IMR-90 (cell line): Measurements from ENCODE around the gene LSM14A. TPM values are rescaled to one million over a fixed set of nuclear protein-coding genes. Genes with fewer than 3 reads are reported as not detected.

ENCODE experiments used
- ATAC-seq: fragments of 200-7000 bp; cut with Tn5 transposase; 2 replicates; pipeline ENCODE4 v1.9.1; 2020; ENCODE audit warnings: low read depth, mild to moderate bottlenecking, moderate library complexity
- BruUV-seq: library from RNA; stranded (reverse); fragments of 400-500 nt; replicated peaks from 2 replicates; lab custom pipeline; 2021; lab: Mats Ljungman, UMichigan
- CTCF ChIA-PET: fragments of 300-600 bp; formaldehyde crosslinking; extraction: SDS; loops from one replicate; lab custom pipeline; 2021; ENCODE audit warnings: antibody characterized with exemption; lab: Yijun Ruan, JAX
- POLR2A ChIA-PET: fragments of 300-600 bp; sonication (Branson Sonifier 250); formaldehyde crosslinking; loops from one replicate; lab custom pipeline; 2022; ENCODE audit warnings: antibody characterized with exemption; ENCODE audit not compliant: unreplicated experiment; lab: Charles Lee
- DNase-seq: peaks from one replicate; pipeline ENCODE4 v3.0.0; 2013
- H2AFZ ChIP-seq: replicated peaks from 2 replicates; pipeline ENCODE3; 2013; ENCODE audit warnings: low read length, mild to moderate bottlenecking; ENCODE audit not compliant: poor library complexity
- H2AK5ac ChIP-seq: 2 replicates; pipeline ENCODE4 v1.6.1; 2013; ENCODE audit warnings: low read depth, low read length, inconsistent platforms
- H2AK9ac ChIP-seq: replicated peaks from 2 replicates; pipeline ENCODE3; 2013; ENCODE audit warnings: mild to moderate bottlenecking, low read depth, low read length, moderate library complexity; ENCODE audit not compliant: poor library complexity
- H2BK120ac ChIP-seq: 2 replicates; pipeline ENCODE4 v1.6.1; 2013; ENCODE audit warnings: low read depth, low read length, inconsistent platforms
- H2BK15ac ChIP-seq: 3 replicates; pipeline ENCODE4 v1.6.1; 2013; ENCODE audit warnings: low read depth, low read length, inconsistent platforms
- H2BK20ac ChIP-seq: 2 replicates; pipeline ENCODE4 v1.6.1; 2013; ENCODE audit warnings: low read depth, mild to moderate bottlenecking, inconsistent platforms, low read length, moderate library complexity
- H2BK5ac ChIP-seq: 2 replicates; pipeline ENCODE4 v1.6.1; 2013; ENCODE audit warnings: mild to moderate bottlenecking, low read depth, low read length, inconsistent platforms; ENCODE audit not compliant: poor library complexity, severe bottlenecking
- H3K14ac ChIP-seq: replicated peaks from 2 replicates; pipeline ENCODE4 v1.6.1; 2013; ENCODE audit warnings: low read depth, low read length, inconsistent platforms
- H3K18ac ChIP-seq: 2 replicates; pipeline ENCODE4 v1.6.1; 2013; ENCODE audit warnings: low read depth, low read length, control low read depth
- H3K23ac ChIP-seq: 2 replicates; pipeline ENCODE4 v1.6.1; 2013; ENCODE audit warnings: low read depth, low read length, inconsistent platforms
- H3K27ac ChIP-seq: 2 replicates; pipeline ENCODE4 v1.5.1; 2013; ENCODE audit warnings: mild to moderate bottlenecking, control low read depth, low read length; ENCODE audit not compliant: insufficient read depth
- H3K27me3 ChIP-seq: 2 replicates; pipeline ENCODE4 v1.6.1; 2013; ENCODE audit warnings: low read length; ENCODE audit not compliant: control insufficient read depth, insufficient read depth
- H3K36me3 ChIP-seq: 2 replicates; pipeline ENCODE4 v1.6.1; 2013; ENCODE audit warnings: low read length, mixed read lengths; ENCODE audit not compliant: control insufficient read depth, insufficient read depth
- H3K4ac ChIP-seq: 2 replicates; pipeline ENCODE4 v1.6.1; 2013; ENCODE audit warnings: low read depth, low read length, inconsistent platforms
- H3K4me1 ChIP-seq: 2 replicates; pipeline ENCODE4 v1.6.1; 2013; ENCODE audit warnings: low read length, mixed read lengths; ENCODE audit not compliant: control insufficient read depth, insufficient read depth
- H3K4me2 ChIP-seq: 2 replicates; pipeline ENCODE4 v1.6.1; 2013; ENCODE audit warnings: low read depth, mild to moderate bottlenecking, control low read depth, low read length, moderate library complexity
- H3K4me3 ChIP-seq: 2 replicates; pipeline ENCODE4 v1.5.1; 2013; ENCODE audit warnings: low read depth, mild to moderate bottlenecking, control low read depth, low read length, moderate library complexity; ENCODE audit not compliant: insufficient read depth
- H3K56ac ChIP-seq: 2 replicates; pipeline ENCODE4 v1.6.1; 2013; ENCODE audit warnings: low read length, inconsistent platforms; ENCODE audit not compliant: insufficient read depth; ENCODE audit errors: extremely low read depth
- H3K79me1 ChIP-seq, 2 experiments: 2 replicates each; pipeline ENCODE4 v1.6.1; 2013; ENCODE audit warnings: low read length in 2 of 2, inconsistent platforms in 1 of 2, low read depth in 1 of 2
- H3K9ac ChIP-seq: 2 replicates; pipeline ENCODE4 v1.6.1; 2013; ENCODE audit warnings: low read depth, low read length, control low read depth
- H3K9me1 ChIP-seq: 2 replicates; pipeline ENCODE4 v1.6.1; 2013; ENCODE audit warnings: low read length, inconsistent platforms; ENCODE audit not compliant: insufficient read depth
- H3K9me3 ChIP-seq: 2 replicates; pipeline ENCODE4 v1.6.1; 2013; ENCODE audit warnings: low read length; ENCODE audit not compliant: control insufficient read depth, insufficient read depth
- H4K20me1 ChIP-seq: 2 replicates; pipeline ENCODE4 v1.6.1; 2013; ENCODE audit warnings: low read length, inconsistent platforms; ENCODE audit not compliant: insufficient read depth
- H4K5ac ChIP-seq: 2 replicates; pipeline ENCODE4 v1.6.1; 2013; ENCODE audit warnings: mild to moderate bottlenecking, low read depth, low read length, control low read depth
- H4K8ac ChIP-seq, 2 experiments: 2 replicates each; pipeline ENCODE4 v1.6.1; 2013; ENCODE audit warnings: low read depth in 2 of 2, low read length in 2 of 2, control low read depth in 1 of 2, inconsistent platforms in 1 of 2
- H4K91ac ChIP-seq: 2 replicates; pipeline ENCODE4 v1.6.1; 2013; ENCODE audit warnings: low read depth, low read length, inconsistent platforms; ENCODE audit not compliant: insufficient read depth
- BHLHE40 ChIP-seq: fragments of 150-350 bp; IDR thresholded peaks from 2 replicates; pipeline ENCODE4 v1.6.1; 2016; ENCODE audit warnings: mild to moderate bottlenecking, low read depth, low read length
- CEBPB ChIP-seq: IDR thresholded peaks from 2 replicates; pipeline ENCODE4 v1.6.1; 2012; ENCODE audit warnings: low read depth, low read length, improper control_type of control experiment
- CHD1 ChIP-seq: IDR thresholded peaks from 2 replicates; pipeline ENCODE4 v1.6.1; 2012; ENCODE audit warnings: low read depth, low read length, improper control_type of control experiment
- ELK1 ChIP-seq: fragments of 150-350 bp; IDR thresholded peaks from 2 replicates; pipeline ENCODE4 v1.6.1; 2016; ENCODE audit warnings: low read depth, mild to moderate bottlenecking, low read length, moderate library complexity, borderline replicate concordance
- FOS ChIP-seq: fragments of 150-350 bp; IDR thresholded peaks from 2 replicates; pipeline ENCODE4 v1.6.1; 2016; ENCODE audit warnings: low read depth, low read length
- MAFK ChIP-seq: IDR thresholded peaks from 2 replicates; pipeline ENCODE4 v1.6.1; 2012; ENCODE audit warnings: low read depth, low read length, improper control_type of control experiment
- MAZ ChIP-seq: IDR thresholded peaks from 2 replicates; pipeline ENCODE4 v1.6.1; 2012; ENCODE audit warnings: low read depth, mild to moderate bottlenecking, low read length, improper control_type of control experiment, moderate library complexity, borderline replicate concordance
- MXI1 ChIP-seq: IDR thresholded peaks from 2 replicates; pipeline ENCODE4 v1.6.1; 2012; ENCODE audit warnings: low read depth, mild to moderate bottlenecking, low read length, moderate library complexity, borderline replicate concordance
- NFE2L2 ChIP-seq: fragments of 150-350 bp; IDR thresholded peaks from 2 replicates; pipeline ENCODE4 v1.6.1; 2016; ENCODE audit warnings: low read depth, mild to moderate bottlenecking, low read length
- POLR2A ChIP-seq: IDR thresholded peaks from 2 replicates; pipeline ENCODE4 v1.6.1; 2012; ENCODE audit warnings: mild to moderate bottlenecking, low read depth, low read length
- RAD21 ChIP-seq: IDR thresholded peaks from 2 replicates; pipeline ENCODE4 v1.6.1; 2012; ENCODE audit warnings: low read length, improper control_type of control experiment
- RCOR1 ChIP-seq: IDR thresholded peaks from 2 replicates; pipeline ENCODE4 v1.6.1; 2012; ENCODE audit warnings: mild to moderate bottlenecking, low read length, improper control_type of control experiment; ENCODE audit not compliant: insufficient replicate concordance
- RFX5 ChIP-seq: IDR thresholded peaks from 2 replicates; pipeline ENCODE4 v1.8.0; 2012; ENCODE audit warnings: low read depth, mild to moderate bottlenecking, low read length, moderate library complexity
- SMC3 ChIP-seq: fragments of 150-350 bp; IDR thresholded peaks from 2 replicates; pipeline ENCODE4 v1.6.1; 2016; ENCODE audit warnings: low read depth, mild to moderate bottlenecking, antibody characterized with exemption, low read length, moderate library complexity
- WGBS, 2 experiments: methylation state at CpG; one replicate each; pipeline versions ENCODE4 v1.1.5 to v1.1.7; 2013; ENCODE audit warnings: missing lambda C conversion rate in 2 of 2; ENCODE audit not compliant: insufficient read length in 1 of 2; ENCODE audit errors: extremely low coverage in 2 of 2; 5-methylcytosine and 5-hydroxymethylcytosine counted together
- dilution Hi-C: fragments of 300-500 bp; cut with HindIII; formaldehyde crosslinking; loops from one replicate; pipeline ENCODE4 v1.14.3; 2018; ENCODE audit warnings: low sequenced_read_pairs; ENCODE audit not compliant: unreplicated experiment
- in situ Hi-C: fragments of 300-500 bp; cut with MboI; formaldehyde crosslinking; loops from 3 replicates; pipeline ENCODE4 v1.14.3; 2019; ENCODE audit warnings: low sequenced_read_pairs, inconsistent platforms, mixed read lengths
- intact Hi-C: fragments of 100-400 bp; cut with micrococcal nuclease; formaldehyde crosslinking; loops from 2 replicates; pipeline ENCODE4 v1.10.0; 2022
- polyA plus RNA-seq, 3 experiments: library from polyadenylated mRNA; depleted of rRNA; stranded (reverse); fragments of >200 nt; gene quantifications; 2 replicates each; pipeline ENCODE4 v1.2.3, GENCODE V29; 2012; ENCODE audit warnings: low replicate concordance in 1 of 3
- total RNA-seq: library from RNA; depleted of rRNA; stranded (reverse); fragments of >200 nt; gene quantifications from 2 replicates; pipeline ENCODE4 v1.2.3, GENCODE V29; 2012
- TF ChIP-seq, protein P1 (sequence below): fragments of 150-350 bp; IDR thresholded peaks from 2 replicates; pipeline ENCODE4 v1.6.1; 2017; ENCODE audit warnings: mild to moderate bottlenecking, antibody characterized with exemption, low read length, low read depth
- TF ChIP-seq, protein P2 (sequence below): conservative IDR thresholded peaks from 2 replicates; pipeline ENCODE4 v1.5.1; 2012; ENCODE audit warnings: mild to moderate bottlenecking, low read depth, low read length, improper control_type of control experiment

LSM14A gene
- total and polyA plus RNA-seq, 2 of the 4 experiments (the other 2 are of a cell fraction): 44.3 to 54.8 TPM

DNA sequence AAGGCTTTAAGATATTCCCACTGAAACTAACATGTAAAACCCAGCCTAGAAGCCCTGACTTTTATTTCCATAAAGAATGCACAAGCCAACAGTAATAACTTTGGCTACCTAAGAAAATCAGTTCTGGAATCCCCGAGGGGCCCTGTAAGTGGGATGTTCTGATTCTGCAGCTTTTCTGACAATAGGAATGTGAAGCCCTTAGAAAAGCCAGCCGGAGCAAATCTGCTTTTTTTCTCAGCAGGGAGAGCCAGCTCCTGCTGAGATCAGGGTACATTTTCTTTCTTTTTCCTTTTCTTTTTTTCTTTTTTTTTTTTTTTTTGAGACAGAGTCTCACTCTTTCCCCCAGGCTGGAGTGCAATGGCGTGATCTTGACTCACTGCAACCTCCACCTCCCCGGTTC lies 74.0 kb downstream of the LSM14A start:
- H4K5ac ChIP-seq: no peak overlapping the region
- TF ChIP-seq NFE2L2: no peak
- no peak for TF ChIP-seq SMC3
- TF ChIP-seq MAFK: no peak
- TF ChIP-seq RAD21: no peak
- TF ChIP-seq CHD1: no peak
- no peak for TF ChIP-seq RCOR1
- no peak for TF ChIP-seq MXI1
- no peak for TF ChIP-seq FOS
- no peak for TF ChIP-seq POLR2A
- TF ChIP-seq, protein P1, sequence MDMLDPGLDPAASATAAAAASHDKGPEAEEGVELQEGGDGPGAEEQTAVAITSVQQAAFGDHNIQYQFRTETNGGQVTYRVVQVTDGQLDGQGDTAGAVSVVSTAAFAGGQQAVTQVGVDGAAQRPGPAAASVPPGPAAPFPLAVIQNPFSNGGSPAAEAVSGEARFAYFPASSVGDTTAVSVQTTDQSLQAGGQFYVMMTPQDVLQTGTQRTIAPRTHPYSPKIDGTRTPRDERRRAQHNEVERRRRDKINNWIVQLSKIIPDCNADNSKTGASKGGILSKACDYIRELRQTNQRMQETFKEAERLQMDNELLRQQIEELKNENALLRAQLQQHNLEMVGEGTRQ: no peak
- no peak for TF ChIP-seq MAZ
- TF ChIP-seq CEBPB: no peak
- no peak for TF ChIP-seq BHLHE40
- TF ChIP-seq, protein P2, sequence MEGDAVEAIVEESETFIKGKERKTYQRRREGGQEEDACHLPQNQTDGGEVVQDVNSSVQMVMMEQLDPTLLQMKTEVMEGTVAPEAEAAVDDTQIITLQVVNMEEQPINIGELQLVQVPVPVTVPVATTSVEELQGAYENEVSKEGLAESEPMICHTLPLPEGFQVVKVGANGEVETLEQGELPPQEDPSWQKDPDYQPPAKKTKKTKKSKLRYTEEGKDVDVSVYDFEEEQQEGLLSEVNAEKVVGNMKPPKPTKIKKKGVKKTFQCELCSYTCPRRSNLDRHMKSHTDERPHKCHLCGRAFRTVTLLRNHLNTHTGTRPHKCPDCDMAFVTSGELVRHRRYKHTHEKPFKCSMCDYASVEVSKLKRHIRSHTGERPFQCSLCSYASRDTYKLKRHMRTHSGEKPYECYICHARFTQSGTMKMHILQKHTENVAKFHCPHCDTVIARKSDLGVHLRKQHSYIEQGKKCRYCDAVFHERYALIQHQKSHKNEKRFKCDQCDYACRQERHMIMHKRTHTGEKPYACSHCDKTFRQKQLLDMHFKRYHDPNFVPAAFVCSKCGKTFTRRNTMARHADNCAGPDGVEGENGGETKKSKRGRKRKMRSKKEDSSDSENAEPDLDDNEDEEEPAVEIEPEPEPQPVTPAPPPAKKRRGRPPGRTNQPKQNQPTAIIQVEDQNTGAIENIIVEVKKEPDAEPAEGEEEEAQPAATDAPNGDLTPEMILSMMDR: no peak
- TF ChIP-seq ELK1: no peak
- TF ChIP-seq RFX5: no peak
- H3K9me3 ChIP-seq: no peaks in the 10 kb centered on the region
- ChIA-PET POLR2A (interaction anchor here (0.7 kb wide), 1 partner anchor 29 kb away, joined by 19 read pairs; no protein-coding TSS in a partner anchor), CTCF (no interaction called here)
- dilution Hi-C loops: no loop called here
- ATAC-seq (no peak), DNase-seq (no peak)
- H2BK15ac ChIP-seq: no peak overlapping the region
- H3K79me1 ChIP-seq: peaks cover 0 to 11% of the 10 kb centered on the region in 2 experiments; a peak in 1 of 4 replicates
- H2BK20ac ChIP-seq: no peak overlapping the region
- no peak overlapping the region for H3K23ac ChIP-seq
- H3K36me3 ChIP-seq: no peaks in the 10 kb centered on the region
- H2BK5ac ChIP-seq: no peak overlapping the region
- WGBS, 2 experiments: 60% methylated on average over 1 of the region's 4 CpGs; no CpG with 5 or more reads in 1 of the 2 experiments
- no peak overlapping the region for H2AK5ac ChIP-seq
- no peak overlapping the region for H4K91ac ChIP-seq
- no peak overlapping the region for H2BK120ac ChIP-seq
- H3K4ac ChIP-seq: no peak overlapping the region
- no peak overlapping the region for H3K4me2 ChIP-seq
- in situ Hi-C loops: no loop called here
- peaks cover 2% of the 10 kb centered on the region; the same call in 1 of the 2 replicates for H3K4me1 ChIP-seq
- H3K56ac ChIP-seq: no peak overlapping the region
- no peaks in the 10 kb centered on the region for H3K27me3 ChIP-seq
- H3K18ac ChIP-seq: no peak overlapping the region
- no peak overlapping the region for H2AFZ ChIP-seq
- no TSS peak for BruUV-seq
- no peak overlapping the region for H3K9ac ChIP-seq
- H2AK9ac ChIP-seq: no peak overlapping the region
- no peak overlapping the region for H3K14ac ChIP-seq
- no peaks in the 10 kb centered on the region for H4K20me1 ChIP-seq
- intact Hi-C loops: no loop called here
- no peak overlapping the region for H3K27ac ChIP-seq
- H3K4me3 ChIP-seq: no peak overlapping the region
- peaks cover 18% of the 10 kb centered on the region for H3K9me1 ChIP-seq
- H4K8ac ChIP-seq: no peak overlapping the region
